ENCODE measurements around the gene ODAD2.

DNA sequence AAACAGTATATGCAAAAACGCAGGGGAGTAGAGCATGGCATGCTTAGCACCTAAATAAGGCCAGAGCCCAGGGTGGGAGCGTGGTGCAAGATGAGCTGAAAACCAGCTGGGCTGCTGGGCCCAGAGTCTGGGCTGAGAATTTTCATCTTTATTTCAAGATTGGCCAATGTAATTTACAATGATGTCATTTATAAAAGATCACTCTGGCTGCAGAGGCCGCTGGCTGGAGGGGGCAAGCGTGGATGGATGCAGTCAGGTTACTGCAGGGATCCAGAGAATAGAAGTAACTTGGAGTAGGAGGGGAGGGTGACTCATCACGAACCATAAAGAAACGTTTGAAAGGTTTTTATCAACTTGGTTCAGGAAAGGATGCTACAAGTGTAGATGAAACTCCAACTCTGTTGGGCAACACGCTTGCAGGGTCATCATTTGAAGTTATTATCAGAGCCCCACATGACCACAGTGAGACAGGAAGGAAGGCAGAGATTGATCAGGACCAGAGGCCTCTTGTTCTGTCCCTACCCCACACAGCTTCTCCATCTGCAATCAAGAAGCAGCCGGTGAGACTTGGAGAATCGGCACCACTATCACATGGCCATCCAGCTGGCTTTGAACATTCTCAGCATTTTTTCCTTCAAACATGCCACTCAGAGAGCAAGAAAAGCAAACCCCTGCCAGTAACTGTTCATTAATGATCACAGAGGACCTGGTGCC lies 49.2 kb downstream of the ODAD2 start:
- TF ChIP-seq, protein P1, sequence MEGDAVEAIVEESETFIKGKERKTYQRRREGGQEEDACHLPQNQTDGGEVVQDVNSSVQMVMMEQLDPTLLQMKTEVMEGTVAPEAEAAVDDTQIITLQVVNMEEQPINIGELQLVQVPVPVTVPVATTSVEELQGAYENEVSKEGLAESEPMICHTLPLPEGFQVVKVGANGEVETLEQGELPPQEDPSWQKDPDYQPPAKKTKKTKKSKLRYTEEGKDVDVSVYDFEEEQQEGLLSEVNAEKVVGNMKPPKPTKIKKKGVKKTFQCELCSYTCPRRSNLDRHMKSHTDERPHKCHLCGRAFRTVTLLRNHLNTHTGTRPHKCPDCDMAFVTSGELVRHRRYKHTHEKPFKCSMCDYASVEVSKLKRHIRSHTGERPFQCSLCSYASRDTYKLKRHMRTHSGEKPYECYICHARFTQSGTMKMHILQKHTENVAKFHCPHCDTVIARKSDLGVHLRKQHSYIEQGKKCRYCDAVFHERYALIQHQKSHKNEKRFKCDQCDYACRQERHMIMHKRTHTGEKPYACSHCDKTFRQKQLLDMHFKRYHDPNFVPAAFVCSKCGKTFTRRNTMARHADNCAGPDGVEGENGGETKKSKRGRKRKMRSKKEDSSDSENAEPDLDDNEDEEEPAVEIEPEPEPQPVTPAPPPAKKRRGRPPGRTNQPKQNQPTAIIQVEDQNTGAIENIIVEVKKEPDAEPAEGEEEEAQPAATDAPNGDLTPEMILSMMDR (conservative IDR thresholded peaks at IDR 0.05 in 1 of 2, IDR thresholded peaks at IDR 0.05 in 1 of 2; ENCODE audit: low read depth in 1 of 2, low read length in 2 of 2): no peak
- TF ChIP-seq EZH2 (IDR thresholded peaks at IDR 0.05; ENCODE audit: low read length, missing control alignments): no peak
